ENCODE measurements around the gene SLC8A2.

- TF ChIP-seq POLR2AphosphoS5 (IDR thresholded peaks at IDR 0.05; ENCODE audit: low read depth, low read length) (no peak), REST (IDR thresholded peaks at IDR 0.05; ENCODE audit: insufficient read depth in 1 of 2, low read depth in 2 of 2, low read length in 1 of 2) (no peak)
- TF ChIP-seq, protein P1, sequence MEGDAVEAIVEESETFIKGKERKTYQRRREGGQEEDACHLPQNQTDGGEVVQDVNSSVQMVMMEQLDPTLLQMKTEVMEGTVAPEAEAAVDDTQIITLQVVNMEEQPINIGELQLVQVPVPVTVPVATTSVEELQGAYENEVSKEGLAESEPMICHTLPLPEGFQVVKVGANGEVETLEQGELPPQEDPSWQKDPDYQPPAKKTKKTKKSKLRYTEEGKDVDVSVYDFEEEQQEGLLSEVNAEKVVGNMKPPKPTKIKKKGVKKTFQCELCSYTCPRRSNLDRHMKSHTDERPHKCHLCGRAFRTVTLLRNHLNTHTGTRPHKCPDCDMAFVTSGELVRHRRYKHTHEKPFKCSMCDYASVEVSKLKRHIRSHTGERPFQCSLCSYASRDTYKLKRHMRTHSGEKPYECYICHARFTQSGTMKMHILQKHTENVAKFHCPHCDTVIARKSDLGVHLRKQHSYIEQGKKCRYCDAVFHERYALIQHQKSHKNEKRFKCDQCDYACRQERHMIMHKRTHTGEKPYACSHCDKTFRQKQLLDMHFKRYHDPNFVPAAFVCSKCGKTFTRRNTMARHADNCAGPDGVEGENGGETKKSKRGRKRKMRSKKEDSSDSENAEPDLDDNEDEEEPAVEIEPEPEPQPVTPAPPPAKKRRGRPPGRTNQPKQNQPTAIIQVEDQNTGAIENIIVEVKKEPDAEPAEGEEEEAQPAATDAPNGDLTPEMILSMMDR (IDR thresholded peaks at IDR 0.05) = no peak
Measured at GRCh38 chr19:47494729-47495128, 23.0 kb upstream of the SLC8A2 start.

Data from Panc1 (cell line).